Thoracic aorta (tissue), 2 donors: ENCODE data around the gene SULT1A4. TPM values are rescaled to one million over a fixed set of nuclear protein-coding genes. Genes with fewer than 3 reads are reported as not detected.
"Not testable (repeated sequence)": the region's sequence is repeated elsewhere in the genome, so short reads cannot be mapped to it uniquely, and the experiment has no call there.

Source experiments
- ATAC-seq: fragments of 150-250 bp; one replicate; pipeline ENCODE4 v1.8.0; 2017; ENCODE audit warnings: low read depth; ENCODE audit not compliant: insufficient number of reproducible peaks, low FRiP score
- DNase-seq: peaks from one replicate; pipeline ENCODE4 v3.0.0-alpha.2; 2020; ENCODE audit warnings: low spot score
- H3K27ac ChIP-seq, 2 donors: fragments of 200-600 bp; sonication (generic); 1 replicate in 1 of 2; 2 replicates in 1 of 2; pipeline ENCODE4 v1.5.1; 2016; ENCODE audit warnings: mild to moderate bottlenecking in 2 of 2, moderate library complexity in 2 of 2
- H3K27me3 ChIP-seq: fragments of 200-600 bp; sonication (generic); replicated peaks from 2 replicates; pipeline ENCODE4 v1.6.0; 2016; ENCODE audit warnings: mild to moderate bottlenecking; ENCODE audit not compliant: insufficient read depth
- H3K36me3 ChIP-seq: fragments of 200-600 bp; sonication (generic); one replicate; pipeline ENCODE4 v1.5.1; 2016
- H3K4me1 ChIP-seq, 2 donors: fragments of 200-600 bp; sonication (generic); 1 replicate in 1 of 2; 2 replicates in 1 of 2; pipeline versions ENCODE4 v1.5.1 to v1.6.0; 2016; ENCODE audit warnings: low read depth in 2 of 2, mild to moderate bottlenecking in 1 of 2; ENCODE audit not compliant: control insufficient read depth in 1 of 2
- H3K4me3 ChIP-seq: fragments of 200-600 bp; sonication (generic); 2 replicates; pipeline ENCODE4 v1.5.1; 2016; ENCODE audit warnings: mild to moderate bottlenecking
- H3K9me3 ChIP-seq: fragments of 200-600 bp; sonication (generic); 2 replicates; pipeline ENCODE4 v1.5.1; 2016
- total RNA-seq, 2 donors: library from RNA; depleted of rRNA; stranded (reverse); fragments of >200 nt; gene quantifications; one replicate each; pipeline versions ENCODE4 v1.1.0 to v1.2.3, GENCODE V29; 2016

Gene SULT1A4
- total RNA-seq, 2 donors from 2014 or later = 4.5 TPM; not detected in 1

DNA sequence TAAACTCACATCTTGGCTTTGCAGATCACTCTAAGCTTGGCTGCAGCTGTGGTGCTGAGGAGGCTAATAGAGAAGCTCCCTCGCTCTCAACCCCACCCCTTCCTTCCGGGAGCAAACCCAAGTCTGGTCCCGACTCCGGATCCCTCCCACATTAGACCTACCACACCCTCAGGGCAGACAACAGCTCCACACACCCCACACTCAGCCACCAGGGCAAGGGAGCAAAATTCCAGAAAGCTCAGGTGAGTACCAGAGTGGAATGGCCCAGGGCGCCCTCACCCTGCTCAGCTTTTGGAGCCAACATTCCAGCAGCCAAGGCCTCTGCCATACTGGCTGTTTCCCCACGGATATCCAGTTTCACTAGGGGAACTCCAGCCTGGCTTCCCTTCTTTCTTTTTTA is 9.9 kb downstream of the SULT1A4 start:
- ATAC-seq = peak; percentile 52
- H3K36me3 ChIP-seq, H3K9me3 ChIP-seq, H3K27me3 ChIP-seq, H3K4me1 ChIP-seq: not testable (repeated sequence)
- Histone ChIP-seq H3K4me3 (peak overlapping the region; percentile 47), H3K27ac (peak overlapping the region in 1 of 2 donors; percentile 19)
- peak; percentile 4 for DNase-seq

GRCh38 chr16:29472065-29472464 is 12.4 kb downstream of the SULT1A4 start:
- not testable (repeated sequence) for H3K27me3 ChIP-seq, H3K4me1 ChIP-seq, H3K4me3 ChIP-seq, H3K9me3 ChIP-seq, ATAC-seq, H3K27ac ChIP-seq, DNase-seq, H3K36me3 ChIP-seq

DNA sequence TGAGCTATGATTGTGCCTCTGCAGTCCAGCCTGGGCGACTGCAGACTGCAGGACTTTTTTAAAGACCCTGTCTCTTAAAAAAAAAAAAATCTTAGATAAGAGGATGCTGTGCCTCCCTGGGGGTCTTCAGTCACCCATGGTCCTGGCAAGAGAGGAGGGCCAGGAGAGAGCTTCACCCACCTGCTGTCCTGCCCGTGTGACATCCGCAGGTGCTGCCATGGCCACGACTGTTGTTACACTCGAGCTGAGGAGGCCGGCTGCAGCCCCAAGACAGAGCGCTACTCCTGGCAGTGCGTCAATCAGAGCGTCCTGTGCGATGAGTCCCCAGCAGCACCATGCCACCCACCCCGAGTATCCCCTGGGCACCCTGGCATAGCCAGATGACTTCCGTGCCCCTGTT is 22.6 kb downstream of the SULT1A4 start:
- not testable (repeated sequence) for DNase-seq, H3K27me3 ChIP-seq, ATAC-seq, H3K4me1 ChIP-seq, H3K36me3 ChIP-seq, H3K9me3 ChIP-seq, H3K4me3 ChIP-seq, H3K27ac ChIP-seq

DNA sequence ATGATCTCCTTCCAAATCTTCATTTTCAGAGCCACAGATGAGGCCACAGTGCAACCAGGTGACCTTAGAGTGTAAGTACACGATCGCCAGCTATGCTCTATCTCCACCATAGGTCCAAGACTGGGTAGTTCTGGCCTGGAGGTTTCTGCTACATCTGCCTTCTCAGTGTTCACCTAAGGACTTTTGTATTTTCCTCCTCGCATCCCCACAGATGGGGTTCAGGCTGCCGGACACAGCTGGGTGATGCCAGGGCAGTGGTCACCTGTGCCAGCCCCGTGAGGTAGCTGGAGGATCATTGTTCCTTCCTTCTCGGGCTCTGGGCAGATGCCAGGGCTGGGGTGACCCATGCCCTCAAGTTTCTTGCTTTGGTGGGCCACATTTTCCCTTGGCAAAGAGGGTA is 46.6 kb downstream of the SULT1A4 start, which contains the start of gene NPIPB12:
NPIPB12 (minus strand) TSS at position 101 of the 400 bp plus-strand sequence.
- not testable (repeated sequence) for DNase-seq, H3K9me3 ChIP-seq, H3K4me1 ChIP-seq, H3K4me3 ChIP-seq, H3K27me3 ChIP-seq, ATAC-seq, H3K27ac ChIP-seq, H3K36me3 ChIP-seq

Other genes starting within 250 kb of the SULT1A4 start
- gene NPIPB11, start 53.2 kb upstream of the SULT1A4 start, total RNA-seq = 10 to 100 TPM in 1 of 2 donors, under 1 TPM in 1; 0.68 to 12.7 TPM
- gene BOLA2, start 5.6 kb upstream of the SULT1A4 start, total RNA-seq = 10 to 100 TPM in 1 of 2 donors, 1 to 10 TPM in 1; 8.7 to 18.2 TPM
- gene SLX1B, start 5.4 kb upstream of the SULT1A4 start, total RNA-seq = 10 to 100 TPM in 1 of 2 donors, 1 to 10 TPM in 1; 3.9 to 15.0 TPM
- gene NPIPB12, start 46.5 kb downstream of the SULT1A4 start, total RNA-seq = 100 to 1,000 TPM in 1 of 2 donors, 10 to 100 TPM in 1; 23.6 to 162 TPM
- 10 to 100 TPM in 1 of 2 donors, 1 to 10 TPM in 1; 1.1 to 10.2 TPM for gene SPN, start 203.3 kb downstream of the SULT1A4 start, total RNA-seq
- gene QPRT, start 219.3 kb downstream of the SULT1A4 start, total RNA-seq = 1 to 10 TPM in 1 of 2 donors, under 1 TPM in 1; 0.95 to 1.3 TPM